ENCODE results near the gene DAPP1.

The DAPP1 gene

GRCh38 chr4:99857307-99857706, 40.7 kb downstream of the DAPP1 start:
- no peaks in the 10 kb centered on the region for H3K79me1 ChIP-seq (ENCODE audit: low read length)
- DNase-seq = no peak

DNA sequence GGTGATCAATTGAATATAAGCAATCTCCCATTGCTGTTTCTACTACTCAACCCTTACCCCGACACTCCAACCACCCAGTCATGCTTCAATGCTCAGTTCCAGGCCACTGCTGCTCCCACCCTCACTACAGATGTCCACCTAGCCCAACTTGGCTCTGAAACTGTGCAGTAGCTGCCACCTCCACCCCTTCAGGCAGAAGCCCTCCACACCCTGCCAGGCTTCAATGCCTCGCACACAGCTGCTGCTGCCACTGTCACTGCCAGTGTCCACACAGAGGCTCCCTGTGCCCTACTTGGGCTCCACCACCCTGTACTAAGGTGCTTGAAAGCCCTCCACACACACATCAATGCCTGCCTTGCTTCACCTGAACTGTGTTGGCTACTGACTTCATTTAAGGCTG, 43.0 kb downstream of the DAPP1 start:
- no peak overlapping the region for H4K5ac ChIP-seq (ENCODE audit: low read length)
- no peak overlapping the region for H3K23ac ChIP-seq (ENCODE audit: low read length)
- WGBS (ENCODE audit: extremely low coverage, insufficient coverage, low lambda C conversion rate) = no CpG with 5 or more reads among the region's 2 CpGs

More at GRCh38 chr4:99857307-99857706, 40.7 kb downstream of the DAPP1 start:
- Histone ChIP-seq H3K4me1 (ENCODE audit: control insufficient read depth, low read depth, low read length) (no peaks in the 10 kb centered on the region), H2BK120ac (ENCODE audit: low read depth, low read length) (no peak overlapping the region), H4K8ac (ENCODE audit: low read depth, low read length) (no peak overlapping the region), H4K5ac (ENCODE audit: low read length) (no peak overlapping the region), H3K9ac (ENCODE audit: low read length) (no peak overlapping the region), H3K56ac (ENCODE audit: low read length) (no peak overlapping the region), H2AK5ac (ENCODE audit: low read length) (no peak overlapping the region), H3K4me3 (ENCODE audit: low read length) (no peak overlapping the region), H3K18ac (ENCODE audit: low read length) (no peak overlapping the region), H3K4me2 (ENCODE audit: low read length) (no peak overlapping the region), H3K23ac (ENCODE audit: low read length) (no peak overlapping the region), H3K4ac (ENCODE audit: low read depth, low read length) (no peak overlapping the region), H2BK15ac (replicated peaks; ENCODE audit: low read depth) (no peak overlapping the region), H2BK5ac (ENCODE audit: low read length) (no peak overlapping the region), H3K36me3 (ENCODE audit: control insufficient read depth, insufficient read depth, low read length) (no peaks in the 10 kb centered on the region), H3K27ac (ENCODE audit: low read depth, low read length) (no peak overlapping the region), H3K79me2 (ENCODE audit: control insufficient read depth, insufficient read depth, low read length) (no peaks in the 10 kb centered on the region), H3K27me3 (ENCODE audit: insufficient read depth, low read length, poor library complexity) (no peaks in the 10 kb centered on the region)
- no CpG with 5 or more reads among the region's 3 CpGs for WGBS (ENCODE audit: extremely low coverage, insufficient coverage, low lambda C conversion rate)

DNA sequence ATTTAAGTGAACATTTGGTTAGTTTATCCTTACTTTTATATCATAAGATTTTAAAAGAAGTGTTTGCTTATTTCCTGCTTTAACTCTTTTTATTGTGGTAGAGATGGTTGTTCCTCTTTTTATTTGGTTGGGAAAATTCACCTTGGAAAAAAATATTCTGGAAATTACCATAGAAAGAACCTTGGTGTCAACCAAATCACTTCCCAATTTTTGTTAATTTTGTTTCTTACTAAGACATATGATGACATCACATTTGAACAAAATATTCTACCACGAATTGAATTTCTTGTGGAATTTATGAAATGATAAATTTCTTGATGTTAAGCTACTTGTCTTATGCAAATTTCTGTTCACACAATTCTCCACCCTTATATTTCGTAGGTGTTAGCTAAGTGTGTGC, 43.9 kb downstream of the DAPP1 start:
- Histone ChIP-seq H4K5ac (ENCODE audit: low read length) (no peak overlapping the region), H3K56ac (ENCODE audit: low read length) (no peak overlapping the region), H3K4me1 (ENCODE audit: control insufficient read depth, low read depth, low read length) (no peaks in the 10 kb centered on the region), H2BK15ac (replicated peaks; ENCODE audit: low read depth) (no peak overlapping the region), H2BK5ac (ENCODE audit: low read length) (no peak overlapping the region), H2BK120ac (ENCODE audit: low read depth, low read length) (no peak overlapping the region), H3K79me1 (ENCODE audit: low read length) (no peaks in the 10 kb centered on the region), H3K4ac (ENCODE audit: low read depth, low read length) (no peak overlapping the region), H3K4me2 (ENCODE audit: low read length) (no peak overlapping the region), H4K8ac (ENCODE audit: low read depth, low read length) (no peak overlapping the region), H3K79me2 (ENCODE audit: control insufficient read depth, insufficient read depth, low read length) (no peaks in the 10 kb centered on the region), H3K27ac (ENCODE audit: low read depth, low read length) (no peak overlapping the region), H3K18ac (ENCODE audit: low read length) (no peak overlapping the region), H3K36me3 (ENCODE audit: control insufficient read depth, insufficient read depth, low read length) (no peaks in the 10 kb centered on the region), H3K9ac (ENCODE audit: low read length) (no peak overlapping the region), H2AK5ac (ENCODE audit: low read length) (no peak overlapping the region), H3K4me3 (ENCODE audit: low read length) (no peak overlapping the region), H3K27me3 (ENCODE audit: insufficient read depth, low read length, poor library complexity) (no peaks in the 10 kb centered on the region), H3K23ac (ENCODE audit: low read length) (no peak overlapping the region)
- DNase-seq = no peak
- no CpG with 5 or more reads among the region's 2 CpGs for WGBS (ENCODE audit: extremely low coverage, insufficient coverage, low lambda C conversion rate)

More for the DNA sequence above, 43.0 kb downstream of the DAPP1 start:
- Histone ChIP-seq H3K4me2 (ENCODE audit: low read length) (no peak overlapping the region), H3K18ac (ENCODE audit: low read length) (no peak overlapping the region), H3K27ac (ENCODE audit: low read depth, low read length) (no peak overlapping the region), H3K9ac (ENCODE audit: low read length) (no peak overlapping the region), H2AK5ac (ENCODE audit: low read length) (no peak overlapping the region), H2BK15ac (replicated peaks; ENCODE audit: low read depth) (no peak overlapping the region), H2BK120ac (ENCODE audit: low read depth, low read length) (no peak overlapping the region), H3K79me2 (ENCODE audit: control insufficient read depth, insufficient read depth, low read length) (no peaks in the 10 kb centered on the region), H3K4ac (ENCODE audit: low read depth, low read length) (no peak overlapping the region), H3K4me1 (ENCODE audit: control insufficient read depth, low read depth, low read length) (no peaks in the 10 kb centered on the region), H3K4me3 (ENCODE audit: low read length) (no peak overlapping the region), H3K27me3 (ENCODE audit: insufficient read depth, low read length, poor library complexity) (no peaks in the 10 kb centered on the region), H3K36me3 (ENCODE audit: control insufficient read depth, insufficient read depth, low read length) (no peaks in the 10 kb centered on the region), H2BK5ac (ENCODE audit: low read length) (no peak overlapping the region), H3K79me1 (ENCODE audit: low read length) (no peaks in the 10 kb centered on the region), H4K8ac (ENCODE audit: low read depth, low read length) (no peak overlapping the region), H3K56ac (ENCODE audit: low read length) (no peak overlapping the region)
- DNase-seq = no peak

DNA sequence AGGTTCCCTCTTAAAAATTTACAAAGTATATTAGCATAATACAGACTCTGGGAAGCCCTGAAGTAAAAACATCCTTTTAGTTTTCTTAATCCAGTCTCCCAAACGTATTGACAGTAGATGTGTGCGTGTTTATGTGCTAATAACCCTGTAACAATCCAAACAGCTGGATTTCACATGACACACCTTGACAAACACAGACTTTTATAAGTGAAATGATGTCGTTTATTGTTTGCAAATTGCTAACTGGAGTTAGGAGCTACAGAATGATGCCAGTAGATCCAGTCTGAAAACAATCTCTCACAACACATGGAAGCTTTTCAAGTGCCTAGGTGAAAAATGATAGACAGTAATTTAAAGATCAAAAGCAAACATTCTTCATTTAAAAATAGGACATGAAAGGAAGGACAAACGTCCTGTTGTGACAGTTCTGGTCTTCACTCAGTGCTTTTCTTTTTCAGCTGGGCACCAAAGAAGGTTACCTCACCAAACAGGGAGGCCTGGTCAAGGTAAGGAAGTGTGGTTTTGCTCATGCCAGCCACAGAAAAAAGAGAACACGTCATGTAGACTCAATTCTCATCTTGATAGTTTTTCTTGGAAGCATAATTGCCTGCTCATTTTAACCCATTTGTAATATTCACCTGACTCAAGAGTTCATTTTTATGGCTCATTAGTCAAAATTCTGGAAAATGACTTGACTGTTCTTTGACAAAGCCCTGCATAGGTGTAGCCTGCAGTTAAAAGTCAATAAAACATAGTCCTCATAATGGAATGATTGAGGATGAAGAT, 44.7 kb downstream of the DAPP1 start:
- H3K18ac ChIP-seq (ENCODE audit: low read length) = no peak overlapping the region
- no peak overlapping the region for H3K4me2 ChIP-seq (ENCODE audit: low read length)
- DNase-seq = no peak
- H3K27me3 ChIP-seq (ENCODE audit: insufficient read depth, low read length, poor library complexity) = no peaks in the 10 kb centered on the region
- no peak overlapping the region for H3K4ac ChIP-seq (ENCODE audit: low read depth, low read length)
- H2BK120ac ChIP-seq (ENCODE audit: low read depth, low read length) = no peak overlapping the region
- H3K9ac ChIP-seq (ENCODE audit: low read length) = no peak overlapping the region
- no peak overlapping the region for H2BK15ac ChIP-seq (replicated peaks; ENCODE audit: low read depth)
- WGBS (ENCODE audit: extremely low coverage, insufficient coverage, low lambda C conversion rate) = no CpG with 5 or more reads among the region's 5 CpGs
- H3K79me2 ChIP-seq (ENCODE audit: control insufficient read depth, insufficient read depth, low read length) = no peaks in the 10 kb centered on the region
- no peak overlapping the region for H3K27ac ChIP-seq (ENCODE audit: low read depth, low read length)
- no peak overlapping the region for H2AK5ac ChIP-seq (ENCODE audit: low read length)
- no peak overlapping the region for H3K4me3 ChIP-seq (ENCODE audit: low read length)
- H4K8ac ChIP-seq (ENCODE audit: low read depth, low read length) = no peak overlapping the region
- H4K5ac ChIP-seq (ENCODE audit: low read length) = no peak overlapping the region
- H3K23ac ChIP-seq (ENCODE audit: low read length) = no peak overlapping the region
- H3K4me1 ChIP-seq (ENCODE audit: control insufficient read depth, low read depth, low read length) = no peaks in the 10 kb centered on the region
- no peak overlapping the region for H3K56ac ChIP-seq (ENCODE audit: low read length)
- H3K79me1 ChIP-seq (ENCODE audit: low read length) = no peaks in the 10 kb centered on the region
- no peak overlapping the region for H2BK5ac ChIP-seq (ENCODE audit: low read length)
- no peaks in the 10 kb centered on the region for H3K36me3 ChIP-seq (ENCODE audit: control insufficient read depth, insufficient read depth, low read length)

GRCh38 chr4:99863804-99864203, 47.2 kb downstream of the DAPP1 start:
- DNase-seq = peak; percentile 25
- no peak overlapping the region for H3K4ac ChIP-seq (ENCODE audit: low read depth, low read length)
- no peak overlapping the region for H3K23ac ChIP-seq (ENCODE audit: low read length)
- no peaks in the 10 kb centered on the region for H3K27me3 ChIP-seq (ENCODE audit: insufficient read depth, low read length, poor library complexity)
- H2BK5ac ChIP-seq (ENCODE audit: low read length) = no peak overlapping the region
- no peak overlapping the region for H4K5ac ChIP-seq (ENCODE audit: low read length)
- H3K9ac ChIP-seq (ENCODE audit: low read length) = no peak overlapping the region
- H3K36me3 ChIP-seq (ENCODE audit: control insufficient read depth, insufficient read depth, low read length) = no peaks in the 10 kb centered on the region
- H3K79me2 ChIP-seq (ENCODE audit: control insufficient read depth, insufficient read depth, low read length) = no peaks in the 10 kb centered on the region
- H2BK120ac ChIP-seq (ENCODE audit: low read depth, low read length) = no peak overlapping the region
- no peak overlapping the region for H2BK15ac ChIP-seq (replicated peaks; ENCODE audit: low read depth)
- H2AK5ac ChIP-seq (ENCODE audit: low read length) = no peak overlapping the region
- H3K4me3 ChIP-seq (ENCODE audit: low read length) = no peak overlapping the region
- H3K4me2 ChIP-seq (ENCODE audit: low read length) = no peak overlapping the region
- H3K18ac ChIP-seq (ENCODE audit: low read length) = no peak overlapping the region
- peaks cover 2% of the 10 kb centered on the region for H3K4me1 ChIP-seq (ENCODE audit: control insufficient read depth, low read depth, low read length)
- no peak overlapping the region for H3K56ac ChIP-seq (ENCODE audit: low read length)
- H3K27ac ChIP-seq (ENCODE audit: low read depth, low read length) = no peak overlapping the region
- H4K8ac ChIP-seq (ENCODE audit: low read depth, low read length) = no peak overlapping the region
- no CpG with 5 or more reads among the region's 3 CpGs for WGBS (ENCODE audit: extremely low coverage, insufficient coverage, low lambda C conversion rate)
- H3K79me1 ChIP-seq (ENCODE audit: low read length) = no peaks in the 10 kb centered on the region

GRCh38 chr4:99868126-99868596, 51.5 kb downstream of the DAPP1 start:
- WGBS (ENCODE audit: extremely low coverage, insufficient coverage, low lambda C conversion rate) = no CpG with 5 or more reads among the region's 8 CpGs
- H3K27me3 ChIP-seq (ENCODE audit: insufficient read depth, low read length, poor library complexity) = no peaks in the 10 kb centered on the region

More at GRCh38 chr4:99868126-99868596, 51.5 kb downstream of the DAPP1 start:
- Histone ChIP-seq H3K36me3 (ENCODE audit: control insufficient read depth, insufficient read depth, low read length) (no peaks in the 10 kb centered on the region), H3K18ac (ENCODE audit: low read length) (no peak overlapping the region), H3K4me2 (ENCODE audit: low read length) (no peak overlapping the region), H2BK5ac (ENCODE audit: low read length) (no peak overlapping the region), H3K27ac (ENCODE audit: low read depth, low read length) (no peak overlapping the region), H4K5ac (ENCODE audit: low read length) (no peak overlapping the region), H3K9ac (ENCODE audit: low read length) (no peak overlapping the region), H3K4me1 (ENCODE audit: control insufficient read depth, low read depth, low read length) (peaks cover 2% of the 10 kb centered on the region), H2BK120ac (ENCODE audit: low read depth, low read length) (no peak overlapping the region), H3K79me2 (ENCODE audit: control insufficient read depth, insufficient read depth, low read length) (no peaks in the 10 kb centered on the region), H3K23ac (ENCODE audit: low read length) (no peak overlapping the region), H4K8ac (ENCODE audit: low read depth, low read length) (no peak overlapping the region), H2AK5ac (ENCODE audit: low read length) (no peak overlapping the region), H3K4ac (ENCODE audit: low read depth, low read length) (no peak overlapping the region), H3K4me3 (ENCODE audit: low read length) (no peak overlapping the region), H3K79me1 (ENCODE audit: low read length) (no peaks in the 10 kb centered on the region), H3K56ac (ENCODE audit: low read length) (no peak overlapping the region), H2BK15ac (replicated peaks; ENCODE audit: low read depth) (no peak overlapping the region)
- peak; percentile 64 for DNase-seq
